Measurements from ENCODE around the gene MAGI2. TPM values are rescaled to one million over a fixed set of nuclear protein-coding genes. Genes with fewer than 3 reads are reported as not detected.

The MAGI2 gene
- total RNA-seq, 1 experiment from 2014 or later: 14.3 TPM

DNA sequence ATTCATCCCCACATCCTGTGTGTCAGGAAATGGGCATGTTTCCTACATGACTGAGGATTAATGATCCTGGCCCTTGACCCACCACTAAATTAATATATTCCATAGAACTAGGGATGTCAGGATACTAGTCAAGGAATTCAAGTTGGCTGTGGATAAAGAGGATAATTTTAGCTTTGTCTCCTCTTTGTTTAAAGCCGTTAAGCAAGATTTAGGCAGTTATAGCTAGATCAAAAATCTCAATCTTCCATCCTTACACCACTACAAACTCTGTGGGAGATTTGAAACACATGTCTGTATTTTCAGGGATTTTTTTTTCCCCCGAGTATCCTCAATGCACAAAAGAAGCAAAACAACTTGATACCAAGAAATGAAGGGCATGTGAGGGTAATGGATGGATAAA lies 417.1 kb downstream of the MAGI2 start:
- no peak overlapping the region for H3K4me3 Mint-ChIP-seq
- no peaks in the 10 kb centered on the region for H3K27me3 ChIP-seq (ENCODE audit: insufficient read depth, low read length)
- H4K20me1 ChIP-seq (ENCODE audit: control insufficient read depth, insufficient read depth, insufficient read length): no peaks in the 10 kb centered on the region
- H3K27me3 Mint-ChIP-seq (ENCODE audit: low read depth): no peaks in the 10 kb centered on the region
- H3K23me2 ChIP-seq (ENCODE audit: insufficient read length, low read depth, low read length, poor library complexity, severe bottlenecking): no peaks in the 10 kb centered on the region
- no peak overlapping the region for H3K14ac ChIP-seq (ENCODE audit: insufficient read depth, low read length)
- no peak overlapping the region for H2BK20ac ChIP-seq (ENCODE audit: low read depth, low read length, poor library complexity, severe bottlenecking)
- no peak overlapping the region for H2BK12ac ChIP-seq (ENCODE audit: insufficient read length, low read depth, low read length)
- H3K4me2 ChIP-seq (ENCODE audit: insufficient read depth, insufficient read length, low read length): no peak overlapping the region
- no peak overlapping the region for H2BK15ac ChIP-seq (ENCODE audit: low read depth, low read length)
- no peak overlapping the region for H3K4ac ChIP-seq (ENCODE audit: low read depth, low read length)
- no peak overlapping the region for H3T11ph ChIP-seq (ENCODE audit: low read length)
- no peak overlapping the region for H2BK120ac ChIP-seq (ENCODE audit: low read depth, low read length, poor library complexity, severe bottlenecking)
- H3K18ac ChIP-seq (ENCODE audit: insufficient read length, low read depth, low read length): no peak overlapping the region
- H3K27ac ChIP-seq (ENCODE audit: insufficient read length, low read depth, low read length): no peak overlapping the region
- H4K91ac ChIP-seq (ENCODE audit: insufficient read length, low read depth, low read length): no peak overlapping the region
- no peaks in the 10 kb centered on the region for H3K79me1 ChIP-seq (ENCODE audit: insufficient read depth, low read depth, low read length, poor library complexity, severe bottlenecking)
- H3K9ac ChIP-seq (ENCODE audit: extremely low read depth, insufficient read length, low read length): no peak overlapping the region
- no peak overlapping the region for H2BK5ac ChIP-seq (ENCODE audit: insufficient read length, low read length)
- no peaks in the 10 kb centered on the region for H3K4me1 Mint-ChIP-seq
- H4K5ac ChIP-seq (ENCODE audit: insufficient read length, low read depth, low read length): no peak overlapping the region
- H3K9me3 ChIP-seq (ENCODE audit: control insufficient read depth, low read depth, low read length): no peaks in the 10 kb centered on the region
- H3K4me1 ChIP-seq (ENCODE audit: insufficient read depth, low read length): no peaks in the 10 kb centered on the region
- no peaks in the 10 kb centered on the region for H3K36me3 Mint-ChIP-seq (ENCODE audit: insufficient read depth in 1 of 3, low read depth in 3 of 3)
- no peaks in the 10 kb centered on the region for H3K79me2 ChIP-seq (ENCODE audit: insufficient read depth, low read length)
- peak overlapping the region in 1 of 3 experiments; percentile 25; a peak in 1 of 7 replicates for H3K27ac Mint-ChIP-seq
- no CpG with 5 or more reads among the region's 2 CpGs for WGBS (ENCODE audit: extremely low coverage, insufficient read length, low lambda C conversion rate)
- H4K8ac ChIP-seq (replicated peaks; ENCODE audit: insufficient read length, low read depth, low read length): no peak overlapping the region
- no peak overlapping the region for H2AK5ac ChIP-seq (ENCODE audit: insufficient read length, low read length)
- H3K56ac ChIP-seq (ENCODE audit: insufficient read length, low read depth, low read length): no peak overlapping the region
- H3K23ac ChIP-seq (ENCODE audit: insufficient read length, low read depth, low read length): no peak overlapping the region
- H2AFZ ChIP-seq (ENCODE audit: low read length): no peak overlapping the region
- no peaks in the 10 kb centered on the region for H3K9me3 Mint-ChIP-seq
- no peak for DNase-seq
- TF ChIP-seq, protein P1, sequence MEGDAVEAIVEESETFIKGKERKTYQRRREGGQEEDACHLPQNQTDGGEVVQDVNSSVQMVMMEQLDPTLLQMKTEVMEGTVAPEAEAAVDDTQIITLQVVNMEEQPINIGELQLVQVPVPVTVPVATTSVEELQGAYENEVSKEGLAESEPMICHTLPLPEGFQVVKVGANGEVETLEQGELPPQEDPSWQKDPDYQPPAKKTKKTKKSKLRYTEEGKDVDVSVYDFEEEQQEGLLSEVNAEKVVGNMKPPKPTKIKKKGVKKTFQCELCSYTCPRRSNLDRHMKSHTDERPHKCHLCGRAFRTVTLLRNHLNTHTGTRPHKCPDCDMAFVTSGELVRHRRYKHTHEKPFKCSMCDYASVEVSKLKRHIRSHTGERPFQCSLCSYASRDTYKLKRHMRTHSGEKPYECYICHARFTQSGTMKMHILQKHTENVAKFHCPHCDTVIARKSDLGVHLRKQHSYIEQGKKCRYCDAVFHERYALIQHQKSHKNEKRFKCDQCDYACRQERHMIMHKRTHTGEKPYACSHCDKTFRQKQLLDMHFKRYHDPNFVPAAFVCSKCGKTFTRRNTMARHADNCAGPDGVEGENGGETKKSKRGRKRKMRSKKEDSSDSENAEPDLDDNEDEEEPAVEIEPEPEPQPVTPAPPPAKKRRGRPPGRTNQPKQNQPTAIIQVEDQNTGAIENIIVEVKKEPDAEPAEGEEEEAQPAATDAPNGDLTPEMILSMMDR (conservative IDR thresholded peaks at IDR 0.05): no peak
